Measurements from ENCODE around the gene TIAL1.

Gene TIAL1

DNA sequence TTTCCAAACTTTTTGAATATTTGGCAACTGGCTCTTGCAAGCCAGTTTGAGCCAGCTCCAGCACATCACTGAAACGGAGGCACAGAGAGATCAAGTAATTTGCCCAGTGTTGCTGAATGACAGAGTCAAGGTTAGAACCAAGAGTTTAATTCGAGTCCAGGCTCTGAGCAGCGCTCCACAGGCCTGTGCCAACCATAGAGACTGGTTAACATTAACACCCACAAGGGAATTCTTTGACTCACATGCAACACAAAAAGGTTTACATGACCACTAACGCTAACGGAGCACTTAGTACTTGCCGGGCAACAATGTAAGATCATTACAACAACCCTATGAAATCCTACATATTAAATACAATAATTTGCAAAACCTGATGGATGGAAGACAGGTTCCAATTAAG is 55.7 kb downstream of the TIAL1 start:
- H2AFZ ChIP-seq (ENCODE audit: low read depth, low read length, severe bottlenecking), result no peak overlapping the region
- H3K27ac ChIP-seq (ENCODE audit: low read depth, low read length), result no peak overlapping the region
- H3K9ac ChIP-seq (ENCODE audit: low read length), result no peak overlapping the region
- H3K9me2 ChIP-seq (replicated peaks; ENCODE audit: insufficient read depth, low read length), result no peaks in the 10 kb centered on the region
- no peaks in the 10 kb centered on the region for H3K36me3 ChIP-seq (ENCODE audit: low read length)
- H4K20me1 ChIP-seq (ENCODE audit: low read depth, low read length), result no peaks in the 10 kb centered on the region; the same call in 1 of the 2 replicates
- no peak overlapping the region for H3K4me3 ChIP-seq (ENCODE audit: insufficient read depth, low read length, poor library complexity, severe bottlenecking)
- peak overlapping the region; percentile 62 for H3K4me2 ChIP-seq (ENCODE audit: low read depth, low read length, poor library complexity, severe bottlenecking)
- no peaks in the 10 kb centered on the region for H3K27me3 ChIP-seq (ENCODE audit: low read length)
- H3K9me3 ChIP-seq (ENCODE audit: insufficient read depth, low read length), result no peaks in the 10 kb centered on the region
- TF ChIP-seq, protein P1, sequence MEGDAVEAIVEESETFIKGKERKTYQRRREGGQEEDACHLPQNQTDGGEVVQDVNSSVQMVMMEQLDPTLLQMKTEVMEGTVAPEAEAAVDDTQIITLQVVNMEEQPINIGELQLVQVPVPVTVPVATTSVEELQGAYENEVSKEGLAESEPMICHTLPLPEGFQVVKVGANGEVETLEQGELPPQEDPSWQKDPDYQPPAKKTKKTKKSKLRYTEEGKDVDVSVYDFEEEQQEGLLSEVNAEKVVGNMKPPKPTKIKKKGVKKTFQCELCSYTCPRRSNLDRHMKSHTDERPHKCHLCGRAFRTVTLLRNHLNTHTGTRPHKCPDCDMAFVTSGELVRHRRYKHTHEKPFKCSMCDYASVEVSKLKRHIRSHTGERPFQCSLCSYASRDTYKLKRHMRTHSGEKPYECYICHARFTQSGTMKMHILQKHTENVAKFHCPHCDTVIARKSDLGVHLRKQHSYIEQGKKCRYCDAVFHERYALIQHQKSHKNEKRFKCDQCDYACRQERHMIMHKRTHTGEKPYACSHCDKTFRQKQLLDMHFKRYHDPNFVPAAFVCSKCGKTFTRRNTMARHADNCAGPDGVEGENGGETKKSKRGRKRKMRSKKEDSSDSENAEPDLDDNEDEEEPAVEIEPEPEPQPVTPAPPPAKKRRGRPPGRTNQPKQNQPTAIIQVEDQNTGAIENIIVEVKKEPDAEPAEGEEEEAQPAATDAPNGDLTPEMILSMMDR (IDR thresholded peaks at IDR 0.05; ENCODE audit: insufficient read depth, low read length, poor library complexity, severe bottlenecking), result no peak
- no peak for TF ChIP-seq EZH2phosphoT487 (conservative IDR thresholded peaks at IDR 0.05; ENCODE audit: low read length)
- 0 out of 2 replicates have a peak, but pooled peaks cover 12% of the 10 kb centered on the region for H3F3A ChIP-seq (ENCODE audit: insufficient read depth)
- no peaks in the 10 kb centered on the region for H3K79me2 ChIP-seq (ENCODE audit: insufficient read depth, low read length)

DNA sequence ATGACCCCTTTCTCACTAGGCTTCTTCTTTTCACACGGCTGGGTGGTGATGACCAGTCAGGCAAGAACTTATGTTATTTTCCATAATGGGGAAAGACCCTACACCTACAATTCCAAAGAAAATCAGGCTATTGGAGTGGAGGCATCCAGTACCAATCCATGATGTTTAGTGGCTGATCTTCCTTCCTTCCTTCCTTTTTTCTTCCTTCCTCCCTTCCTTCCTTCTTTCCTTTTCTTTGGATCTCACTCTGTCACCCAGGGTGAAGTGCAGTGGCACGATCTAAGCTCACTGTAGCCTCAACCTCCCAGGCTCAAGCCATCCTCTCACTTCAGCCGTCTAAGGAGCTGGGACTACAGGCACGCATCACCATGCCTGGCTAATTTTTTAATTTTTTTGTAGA is 56.7 kb downstream of the TIAL1 start:
- no peaks in the 10 kb centered on the region for H3K27me3 ChIP-seq (ENCODE audit: low read length)
- no peak overlapping the region for H3K9ac ChIP-seq (ENCODE audit: low read length)
- H3K4me3 ChIP-seq (ENCODE audit: insufficient read depth, low read length, poor library complexity, severe bottlenecking), result no peak overlapping the region
- no peak overlapping the region for H3K27ac ChIP-seq (ENCODE audit: low read depth, low read length)
- no peaks in the 10 kb centered on the region for H3K36me3 ChIP-seq (ENCODE audit: low read length)
- no peak overlapping the region for H3K4me2 ChIP-seq (ENCODE audit: low read depth, low read length, poor library complexity, severe bottlenecking)
- H3K9me2 ChIP-seq (replicated peaks; ENCODE audit: insufficient read depth, low read length), result no peaks in the 10 kb centered on the region
- no peak overlapping the region for H2AFZ ChIP-seq (ENCODE audit: low read depth, low read length, severe bottlenecking)
- TF ChIP-seq EZH2phosphoT487 (conservative IDR thresholded peaks at IDR 0.05; ENCODE audit: low read length), result no peak
- TF ChIP-seq, protein P1 (IDR thresholded peaks at IDR 0.05; ENCODE audit: insufficient read depth, low read length, poor library complexity, severe bottlenecking), result no peak
- no peaks in the 10 kb centered on the region for H3K9me3 ChIP-seq (ENCODE audit: insufficient read depth, low read length)
- H4K20me1 ChIP-seq (ENCODE audit: low read depth, low read length), result no peaks in the 10 kb centered on the region; the same call in 1 of the 2 replicates
- no peaks in the 10 kb centered on the region for H3K79me2 ChIP-seq (ENCODE audit: insufficient read depth, low read length)
- H3F3A ChIP-seq (ENCODE audit: insufficient read depth), result 0 out of 2 replicates have a peak, but pooled peaks cover 12% of the 10 kb centered on the region

DNA sequence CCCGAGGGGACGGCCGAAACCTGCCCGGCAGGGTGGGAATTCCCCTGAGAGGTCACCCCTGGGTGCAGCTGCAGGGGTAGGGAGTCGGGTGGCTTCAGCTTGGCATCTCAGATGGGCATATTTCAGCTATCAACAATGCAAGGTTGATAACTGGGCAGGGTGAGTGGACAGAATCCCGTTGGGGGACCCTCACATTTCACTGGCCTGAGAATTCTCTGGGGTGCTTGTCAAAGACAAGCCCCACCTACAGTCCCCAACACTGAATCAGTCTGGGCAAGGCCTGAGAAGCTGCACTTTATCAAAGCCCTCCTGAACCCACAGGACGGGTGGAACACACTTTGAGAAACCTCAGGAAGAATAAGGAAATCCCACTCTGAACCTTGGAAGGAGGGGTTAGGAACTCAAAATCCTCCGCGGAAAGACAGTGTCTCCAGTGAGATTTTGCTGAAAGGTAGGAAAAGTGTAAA is 57.4 kb downstream of the TIAL1 start:
- H3K27me3 ChIP-seq (ENCODE audit: low read length), result no peaks in the 10 kb centered on the region
- H2AFZ ChIP-seq (ENCODE audit: low read depth, low read length, severe bottlenecking), result no peak overlapping the region
- no peak for TF ChIP-seq EZH2phosphoT487 (conservative IDR thresholded peaks at IDR 0.05; ENCODE audit: low read length)
- TF ChIP-seq, protein P1 (IDR thresholded peaks at IDR 0.05; ENCODE audit: insufficient read depth, low read length, poor library complexity, severe bottlenecking), result no peak
- H3K4me2 ChIP-seq (ENCODE audit: low read depth, low read length, poor library complexity, severe bottlenecking), result no peak overlapping the region
- no peaks in the 10 kb centered on the region for H3K9me2 ChIP-seq (replicated peaks; ENCODE audit: insufficient read depth, low read length)
- 0 out of 2 replicates have a peak, but pooled peaks cover 12% of the 10 kb centered on the region for H3F3A ChIP-seq (ENCODE audit: insufficient read depth)
- H3K9ac ChIP-seq (ENCODE audit: low read length), result no peak overlapping the region
- no peaks in the 10 kb centered on the region for H3K79me2 ChIP-seq (ENCODE audit: insufficient read depth, low read length)
- no peak overlapping the region for H3K27ac ChIP-seq (ENCODE audit: low read depth, low read length)
- H3K4me3 ChIP-seq (ENCODE audit: insufficient read depth, low read length, poor library complexity, severe bottlenecking), result no peak overlapping the region
- H3K36me3 ChIP-seq (ENCODE audit: low read length), result no peaks in the 10 kb centered on the region
- H4K20me1 ChIP-seq (ENCODE audit: low read depth, low read length), result no peaks in the 10 kb centered on the region; the same call in 1 of the 2 replicates
- no peaks in the 10 kb centered on the region for H3K9me3 ChIP-seq (ENCODE audit: insufficient read depth, low read length)
